Activated naive CD4-positive, alpha-beta T cell treated with anti-CD3 and anti-CD28 coated beads, Interleukin-2, amount 50 U/mL, for 16 hours (primary cell): Measurements from ENCODE around the gene ZMIZ1.
"Not testable (repeated sequence)": the region's sequence is repeated elsewhere in the genome, so short reads cannot be mapped to it uniquely, and the experiment has no call there.

ENCODE experiments used
- DNase-seq: peaks from one replicate; pipeline ENCODE4 v3.0.0-alpha.2; 2020

ZMIZ1 gene

GRCh38 chr10:79274279-79275104 is 205.7 kb downstream of the ZMIZ1 start:
- no peak for DNase-seq

GRCh38 chr10:79275105-79275430 is 206.3 kb downstream of the ZMIZ1 start:
- no peak for DNase-seq

GRCh38 chr10:79275431-79275851 is 206.7 kb downstream of the ZMIZ1 start:
- DNase-seq: no peak

- DNase-seq: no peak
These were observed 209.0 kb downstream of the ZMIZ1 start for GRCh38 chr10:79277579-79278269.

- DNase-seq: not testable (repeated sequence)
These were observed 210.3 kb downstream of the ZMIZ1 start for GRCh38 chr10:79279047-79279446.

- no peak for DNase-seq
These were observed 212.2 kb downstream of the ZMIZ1 start for GRCh38 chr10:79280956-79281355.

- DNase-seq: no peak
These were observed 213.6 kb downstream of the ZMIZ1 start for GRCh38 chr10:79282388-79282787.

GRCh38 chr10:79283616-79284015 is 214.8 kb downstream of the ZMIZ1 start:
- no peak for DNase-seq

- DNase-seq: no peak
These were observed 215.5 kb downstream of the ZMIZ1 start for GRCh38 chr10:79284158-79284871.

GRCh38 chr10:79285315-79286197 is 216.8 kb downstream of the ZMIZ1 start:
- no peak for DNase-seq

GRCh38 chr10:79286318-79286951 is 217.7 kb downstream of the ZMIZ1 start:
- DNase-seq: peak; percentile 70

GRCh38 chr10:79287973-79288723 is 219.4 kb downstream of the ZMIZ1 start:
- DNase-seq: no peak

GRCh38 chr10:79289801-79290200 is 221.0 kb downstream of the ZMIZ1 start:
- DNase-seq: no peak

GRCh38 chr10:79292026-79292766 is 223.4 kb downstream of the ZMIZ1 start:
- no peak for DNase-seq

GRCh38 chr10:79292891-79293746 is 224.4 kb downstream of the ZMIZ1 start:
- DNase-seq: peak; percentile 36

GRCh38 chr10:79293841-79294581 is 225.2 kb downstream of the ZMIZ1 start:
- no peak for DNase-seq

GRCh38 chr10:79295563-79295962 is 226.8 kb downstream of the ZMIZ1 start:
- DNase-seq: no peak

- no peak for DNase-seq
These were observed 227.7 kb downstream of the ZMIZ1 start for GRCh38 chr10:79296431-79296830.
